Measurements from ENCODE around the gene BMP5. TPM values are rescaled to one million over a fixed set of nuclear protein-coding genes. Genes with fewer than 3 reads are reported as not detected.
"Not testable (repeated sequence)": the region's sequence is repeated elsewhere in the genome, so short reads cannot be mapped to it uniquely, and the experiment has no call there.

BMP5 gene
- 10 to 100 TPM; 11.1 to 34.5 TPM for total RNA-seq
- polyA plus RNA-seq (ENCODE audit: insufficient read length in 2 of 2) = 1 to 10 TPM; 2.8 to 3.2 TPM
- long read RNA-seq, donor 1, partial matches to known transcripts = 0 of 1 reads
- long read RNA-seq, donor 1, other reads (novel, unspliced or antisense) = 0 of 1 reads
- long read RNA-seq, donor 2 = 0 reads
- long read RNA-seq, donor 3, partial matches to known transcripts = 0 of 2 reads
- long read RNA-seq, donor 3, other reads (novel, unspliced or antisense) = 0 of 2 reads
- long read RNA-seq, donor 4, transcript BMP5-201 (7 exons, 3,952 nt) = major isoform, 20 of 68 reads
- long read RNA-seq, donor 4, partial matches to known transcripts = 48 of 68 reads
- long read RNA-seq, donor 4, other reads (novel, unspliced or antisense) = 0 of 68 reads

DNA sequence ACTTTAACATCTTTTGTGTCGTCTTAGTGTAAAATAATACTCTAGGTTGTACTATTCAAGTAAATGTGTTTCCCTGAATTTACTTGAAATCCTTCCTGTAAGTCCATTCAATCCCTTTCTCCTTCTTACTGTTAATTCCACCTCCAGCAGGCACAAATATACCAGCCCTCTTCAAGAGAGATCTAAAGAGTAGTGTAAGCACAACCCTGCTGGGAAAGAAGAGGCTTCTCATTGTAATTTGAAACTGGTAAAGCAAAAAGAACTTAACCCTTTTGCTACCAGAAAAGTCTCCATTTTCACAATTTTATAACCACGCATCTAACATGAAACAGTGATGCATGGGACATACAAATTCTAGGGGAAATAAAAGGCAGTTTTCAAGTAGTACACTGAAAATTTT, at the start of gene BMP5:
Gene BMP5 (minus strand): TSS at position 191 of the 400 bp plus-strand sequence. CDS start 725 bp downstream, outside the sequence.
- WGBS (ENCODE audit: insufficient coverage) = no CpG with 5 or more reads among the region's 2 CpGs
- DNase-seq (ENCODE audit: low read depth in 4 of 6, low spot score in 6 of 6) = peak in 2 of 6 donors; percentile 22 to 30
- Histone ChIP-seq H3K9me3 (ENCODE audit: control insufficient read depth, insufficient read depth, low read length) (no peaks in the 10 kb centered on the region), H3K4me3 (ENCODE audit: low read depth, low read length) (peak within 1 kb of the TSS; percentile 38), H3K27me3 (ENCODE audit: control insufficient read depth, insufficient read depth, low read length) (no peaks in the 10 kb centered on the region), H3K27ac (ENCODE audit: low read depth, low read length) (peak within 1 kb of the TSS; percentile 25), H3K4me1 (ENCODE audit: control insufficient read depth, insufficient read depth, low read length) (no peaks in the 10 kb centered on the region), H3K36me3 (ENCODE audit: control insufficient read depth, insufficient read depth, low read length) (no peaks in the 10 kb centered on the region)

DNA sequence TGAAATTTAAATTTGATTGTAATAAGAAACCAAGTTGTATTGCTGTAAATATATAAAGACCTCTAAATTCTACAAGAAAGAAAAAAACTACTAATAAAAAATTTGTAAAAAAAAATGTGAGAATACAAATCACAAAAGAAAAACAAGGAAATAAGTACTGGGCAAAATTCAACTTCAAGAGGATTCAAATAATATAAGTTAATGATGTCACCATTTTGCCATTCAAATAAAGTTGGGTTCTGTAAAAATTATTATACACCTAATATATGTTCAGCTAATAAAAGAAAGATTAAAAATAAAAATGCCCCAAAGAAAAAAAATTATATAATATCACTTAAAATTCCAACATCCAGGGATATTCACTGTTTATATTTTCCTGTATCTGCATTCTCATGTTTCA, 47.0 kb upstream of the BMP5 start:
- no peak for DNase-seq (ENCODE audit: low read depth in 4 of 6, low spot score in 6 of 6)
- H3K4me3 ChIP-seq (ENCODE audit: low read depth, low read length) = no peak overlapping the region
- H3K9me3 ChIP-seq (ENCODE audit: control insufficient read depth, insufficient read depth, low read length) = no peaks in the 10 kb centered on the region
- H3K4me1 ChIP-seq (ENCODE audit: control insufficient read depth, insufficient read depth, low read length) = no peaks in the 10 kb centered on the region
- no peaks in the 10 kb centered on the region for H3K36me3 ChIP-seq (ENCODE audit: control insufficient read depth, insufficient read depth, low read length)
- H3K27ac ChIP-seq (ENCODE audit: low read depth, low read length) = no peak overlapping the region
- H3K27me3 ChIP-seq (ENCODE audit: control insufficient read depth, insufficient read depth, low read length) = no peaks in the 10 kb centered on the region

DNA sequence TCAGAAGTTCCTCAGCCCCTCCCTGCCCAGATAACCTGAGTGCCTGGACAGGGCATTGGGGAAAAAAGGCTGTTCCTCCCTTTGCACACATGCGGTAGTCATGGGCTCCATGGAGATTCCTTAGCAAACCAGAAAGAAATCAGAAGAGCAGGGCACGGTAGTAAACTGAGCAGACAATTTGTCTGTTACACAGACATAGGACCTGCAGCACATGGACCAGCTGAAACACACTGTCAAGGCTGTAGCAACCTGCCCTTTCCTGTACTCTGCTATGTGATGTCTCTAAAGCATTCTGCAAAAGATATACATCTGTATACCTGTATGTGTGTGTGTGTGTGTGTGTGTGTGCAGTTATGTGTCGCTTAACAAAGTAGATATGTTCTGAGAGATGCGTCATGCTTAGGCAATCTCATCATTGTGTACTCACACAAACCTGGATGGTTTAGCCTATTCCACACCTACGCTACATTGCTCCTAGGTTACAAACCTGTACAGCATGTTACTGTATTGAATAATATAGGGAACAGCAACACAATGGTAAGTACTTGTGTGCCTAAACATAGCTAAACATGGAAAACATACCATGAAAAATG, 44.4 kb upstream of the BMP5 start:
- H3K9me3 ChIP-seq (ENCODE audit: control insufficient read depth, insufficient read depth, low read length) = no peaks in the 10 kb centered on the region
- DNase-seq (ENCODE audit: low read depth in 4 of 6, low spot score in 6 of 6) = no peak
- no peak overlapping the region for H3K27ac ChIP-seq (ENCODE audit: low read depth, low read length)
- H3K36me3 ChIP-seq (ENCODE audit: control insufficient read depth, insufficient read depth, low read length) = no peaks in the 10 kb centered on the region
- no peak overlapping the region for H3K4me3 ChIP-seq (ENCODE audit: low read depth, low read length)
- H3K27me3 ChIP-seq (ENCODE audit: control insufficient read depth, insufficient read depth, low read length) = no peaks in the 10 kb centered on the region
- H3K4me1 ChIP-seq (ENCODE audit: control insufficient read depth, insufficient read depth, low read length) = no peaks in the 10 kb centered on the region
- 94% methylated on average over 2 of the region's 5 CpGs for WGBS (ENCODE audit: insufficient coverage)

DNA sequence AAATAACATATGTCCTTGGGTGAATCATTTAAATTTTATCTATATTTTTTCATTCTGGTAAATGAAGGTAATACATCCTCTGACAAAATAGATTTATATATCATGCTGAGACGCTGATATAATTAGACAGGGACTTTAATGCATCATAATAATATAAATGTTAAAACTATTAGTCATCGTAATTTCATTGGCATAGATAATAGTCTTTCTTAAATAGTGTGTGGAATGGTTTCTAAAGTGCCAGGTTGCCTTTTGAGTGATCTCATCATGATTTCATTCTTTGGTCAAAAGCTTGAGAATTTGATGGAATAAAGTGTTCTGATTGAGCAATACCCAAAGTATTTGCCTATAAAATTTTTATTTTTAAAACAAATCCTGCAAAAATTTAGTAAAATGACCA, 43.2 kb upstream of the BMP5 start:
- H3K4me3 ChIP-seq (ENCODE audit: low read depth, low read length) = no peak overlapping the region
- H3K36me3 ChIP-seq (ENCODE audit: control insufficient read depth, insufficient read depth, low read length) = no peaks in the 10 kb centered on the region
- no peaks in the 10 kb centered on the region for H3K27me3 ChIP-seq (ENCODE audit: control insufficient read depth, insufficient read depth, low read length)
- H3K4me1 ChIP-seq (ENCODE audit: control insufficient read depth, insufficient read depth, low read length) = no peaks in the 10 kb centered on the region
- no peaks in the 10 kb centered on the region for H3K9me3 ChIP-seq (ENCODE audit: control insufficient read depth, insufficient read depth, low read length)
- no CpG with 5 or more reads among the region's 2 CpGs for WGBS (ENCODE audit: insufficient coverage)
- H3K27ac ChIP-seq (ENCODE audit: low read depth, low read length) = no peak overlapping the region
- no peak for DNase-seq (ENCODE audit: low read depth in 4 of 6, low spot score in 6 of 6)

DNA sequence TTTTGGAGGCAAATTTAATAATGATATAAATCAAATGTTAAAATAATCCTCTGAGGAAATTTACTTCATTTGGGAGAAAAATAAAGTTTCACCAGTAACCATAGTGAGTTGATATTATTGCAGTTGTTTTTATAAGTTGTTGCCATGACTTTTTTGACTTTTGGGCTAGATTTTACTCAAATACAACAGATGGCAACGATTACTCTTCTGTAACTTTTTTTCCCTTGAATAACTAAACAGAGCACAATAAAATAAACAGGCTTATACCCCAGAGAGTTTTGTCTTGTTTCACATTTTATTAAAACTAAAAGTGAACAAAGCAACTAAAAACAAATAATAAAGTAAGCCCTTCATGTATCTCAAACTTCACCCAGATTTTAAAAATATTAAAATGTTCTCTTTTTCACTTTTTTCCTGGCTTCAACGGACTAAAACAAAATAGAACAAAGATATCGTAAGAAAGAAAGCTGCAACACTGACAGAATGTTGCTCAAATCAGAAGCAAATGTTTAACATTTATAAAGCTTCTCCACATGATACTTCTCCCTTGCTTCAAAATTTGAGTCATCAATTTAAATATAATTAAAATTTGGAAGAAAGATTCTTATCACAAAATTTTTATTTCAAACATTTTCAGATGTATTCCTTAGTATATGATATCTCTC, 42.5 kb upstream of the BMP5 start:
- no peaks in the 10 kb centered on the region for H3K4me1 ChIP-seq (ENCODE audit: control insufficient read depth, insufficient read depth, low read length)
- no peak overlapping the region for H3K4me3 ChIP-seq (ENCODE audit: low read depth, low read length)
- H3K36me3 ChIP-seq (ENCODE audit: control insufficient read depth, insufficient read depth, low read length) = no peaks in the 10 kb centered on the region
- WGBS (ENCODE audit: insufficient coverage) = 58% methylated on average over 2 of the region's 3 CpGs
- no peak for DNase-seq (ENCODE audit: low read depth in 4 of 6, low spot score in 6 of 6)
- no peaks in the 10 kb centered on the region for H3K9me3 ChIP-seq (ENCODE audit: control insufficient read depth, insufficient read depth, low read length)
- H3K27me3 ChIP-seq (ENCODE audit: control insufficient read depth, insufficient read depth, low read length) = no peaks in the 10 kb centered on the region
- no peak overlapping the region for H3K27ac ChIP-seq (ENCODE audit: low read depth, low read length)

DNA sequence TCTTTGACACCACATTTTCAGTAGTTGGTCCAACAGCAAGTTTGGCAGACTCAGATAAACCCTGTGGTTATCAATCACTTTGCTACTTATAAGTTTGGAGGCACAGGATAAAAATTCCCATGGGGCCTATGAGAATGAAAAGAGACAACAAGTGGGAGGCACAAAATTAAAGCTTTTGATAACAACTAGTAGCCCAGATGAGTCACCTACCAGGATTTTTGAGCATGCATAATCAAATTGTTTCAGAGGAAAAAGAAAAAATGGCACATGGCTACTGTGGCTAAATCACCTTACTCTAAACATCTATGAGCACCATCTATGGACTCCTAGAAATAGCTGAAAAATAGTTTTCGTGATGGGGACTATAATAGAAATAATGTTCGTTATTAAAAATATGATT, 40.8 kb upstream of the BMP5 start:
- Histone ChIP-seq H3K9me3 (ENCODE audit: control insufficient read depth, insufficient read depth, low read length) (no peaks in the 10 kb centered on the region), H3K4me1 (ENCODE audit: control insufficient read depth, insufficient read depth, low read length) (no peaks in the 10 kb centered on the region), H3K36me3 (ENCODE audit: control insufficient read depth, insufficient read depth, low read length) (no peaks in the 10 kb centered on the region), H3K4me3 (ENCODE audit: low read depth, low read length) (no peak overlapping the region), H3K27me3 (ENCODE audit: control insufficient read depth, insufficient read depth, low read length) (no peaks in the 10 kb centered on the region), H3K27ac (ENCODE audit: low read depth, low read length) (no peak overlapping the region)
- WGBS (ENCODE audit: insufficient coverage) = no CpG with 5 or more reads among the region's 2 CpGs
- DNase-seq (ENCODE audit: low read depth in 4 of 6, low spot score in 6 of 6) = no peak

DNA sequence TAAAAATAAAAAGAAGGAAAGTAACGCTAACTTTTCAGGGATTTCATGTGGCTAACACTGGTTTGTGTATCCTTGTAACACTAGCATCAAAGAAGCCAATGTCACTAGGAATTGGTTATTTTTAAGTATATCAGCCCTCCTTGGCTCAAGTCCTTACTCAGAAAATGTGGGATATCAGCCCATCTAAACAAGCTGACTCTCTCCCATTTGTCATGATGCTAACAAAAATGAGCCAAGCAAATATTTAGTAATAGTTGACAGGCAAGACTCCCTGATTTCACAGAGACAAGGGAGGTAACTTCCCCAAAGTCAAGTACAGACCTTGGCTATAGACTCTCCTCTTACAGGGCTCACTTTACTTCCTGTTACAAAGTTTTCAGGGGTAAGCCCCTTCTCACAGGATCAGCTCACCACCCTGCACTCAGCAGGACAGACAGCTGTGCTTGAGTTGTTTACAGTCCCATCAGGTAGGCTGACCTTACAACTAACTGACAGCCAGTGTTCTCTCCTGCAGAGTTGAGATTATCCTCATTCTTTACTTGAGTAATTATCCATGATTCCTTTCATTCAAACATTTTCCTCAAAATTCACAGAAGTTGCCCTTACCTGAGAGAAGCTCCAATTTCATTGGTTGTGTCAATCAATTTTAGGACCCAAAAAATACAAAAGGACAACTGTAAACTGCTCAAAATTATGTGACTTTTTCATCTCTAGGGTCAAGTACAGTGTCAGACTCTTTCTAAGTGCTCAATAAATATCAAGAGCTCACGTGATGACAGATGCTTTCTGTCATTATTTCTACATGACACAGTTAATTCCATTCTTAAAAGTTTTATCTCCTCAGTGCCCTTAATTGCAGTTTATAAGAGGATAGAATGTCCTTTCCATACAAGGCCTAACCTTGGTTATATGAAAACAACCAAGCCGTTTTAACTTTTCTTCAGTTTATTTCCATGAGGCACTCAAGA, 38.1 kb upstream of the BMP5 start:
- Histone ChIP-seq H3K27ac (ENCODE audit: low read depth, low read length) (no peak overlapping the region), H3K9me3 (ENCODE audit: control insufficient read depth, insufficient read depth, low read length) (no peaks in the 10 kb centered on the region)
- WGBS (ENCODE audit: insufficient coverage) = no CpG with 5 or more reads among the region's 3 CpGs

DNA sequence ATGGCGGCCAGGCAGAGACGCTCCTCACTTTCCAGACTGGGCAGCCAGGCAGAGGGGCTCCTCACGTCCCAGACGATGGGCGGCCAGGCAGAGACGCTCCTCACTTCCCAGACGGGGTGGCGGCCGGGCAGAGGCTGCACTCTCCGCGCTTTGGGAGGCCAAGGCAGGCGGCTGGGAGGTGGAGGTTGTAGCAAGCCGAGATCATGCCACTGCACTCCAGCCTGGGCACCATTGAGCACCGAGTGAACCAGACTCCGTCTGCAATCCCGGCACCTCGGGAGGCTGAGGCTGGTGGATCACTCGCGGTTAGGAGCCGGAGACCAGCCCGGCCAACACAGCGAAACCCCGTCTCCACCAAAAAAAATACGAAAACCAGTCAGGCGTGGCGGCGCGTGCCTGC, 35.1 kb upstream of the BMP5 start:
- not testable (repeated sequence) for H3K4me3 ChIP-seq (ENCODE audit: low read depth, low read length); H3K9me3 ChIP-seq (ENCODE audit: control insufficient read depth, insufficient read depth, low read length); H3K27ac ChIP-seq (ENCODE audit: low read depth, low read length); H3K27me3 ChIP-seq (ENCODE audit: control insufficient read depth, insufficient read depth, low read length); H3K4me1 ChIP-seq (ENCODE audit: control insufficient read depth, insufficient read depth, low read length); DNase-seq (ENCODE audit: low read depth in 4 of 6, low spot score in 6 of 6); H3K36me3 ChIP-seq (ENCODE audit: control insufficient read depth, insufficient read depth, low read length)
- WGBS (ENCODE audit: insufficient coverage) = no CpG with 5 or more reads among the region's 28 CpGs

More for the DNA sequence above, 38.1 kb upstream of the BMP5 start:
- peak in 1 of 6 donors; percentile 12 for DNase-seq (ENCODE audit: low read depth in 4 of 6, low spot score in 6 of 6)
- no peaks in the 10 kb centered on the region for H3K27me3 ChIP-seq (ENCODE audit: control insufficient read depth, insufficient read depth, low read length)
- H3K36me3 ChIP-seq (ENCODE audit: control insufficient read depth, insufficient read depth, low read length) = no peaks in the 10 kb centered on the region
- H3K4me3 ChIP-seq (ENCODE audit: low read depth, low read length) = no peak overlapping the region
- H3K4me1 ChIP-seq (ENCODE audit: control insufficient read depth, insufficient read depth, low read length) = no peaks in the 10 kb centered on the region

DNA sequence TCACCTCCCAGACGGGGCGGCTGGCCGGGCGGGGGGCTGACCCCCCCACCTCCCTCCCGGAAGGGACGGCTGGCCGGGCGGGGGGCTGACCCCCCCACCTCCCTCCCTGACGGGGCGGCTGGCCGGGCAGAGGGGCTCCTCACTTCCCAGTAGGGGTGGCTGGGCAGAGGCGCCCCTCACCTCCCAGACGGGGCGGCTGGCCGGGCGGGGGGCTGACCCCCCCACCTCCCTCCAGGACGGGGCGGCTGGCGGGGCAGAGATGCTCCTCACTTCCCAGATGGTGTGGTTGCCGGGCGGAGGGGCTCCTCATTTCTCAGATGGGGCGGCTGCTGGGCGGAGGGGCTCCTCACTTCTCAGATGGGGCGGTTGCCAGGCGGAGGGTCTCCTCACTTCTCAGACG, 34.5 kb upstream of the BMP5 start:
- not testable (repeated sequence) for H3K4me1 ChIP-seq (ENCODE audit: control insufficient read depth, insufficient read depth, low read length); H3K27ac ChIP-seq (ENCODE audit: low read depth, low read length); DNase-seq (ENCODE audit: low read depth in 4 of 6, low spot score in 6 of 6); H3K9me3 ChIP-seq (ENCODE audit: control insufficient read depth, insufficient read depth, low read length); H3K27me3 ChIP-seq (ENCODE audit: control insufficient read depth, insufficient read depth, low read length); H3K36me3 ChIP-seq (ENCODE audit: control insufficient read depth, insufficient read depth, low read length); H3K4me3 ChIP-seq (ENCODE audit: low read depth, low read length)
- 100% methylated on average over 1 of the region's 26 CpGs for WGBS (ENCODE audit: insufficient coverage)
